NCI-H460 (cell line): ENCODE results near the gene LDLRAD4. TPM values are rescaled to one million over a fixed set of nuclear protein-coding genes. Genes with fewer than 3 reads are reported as not detected.

Experiments used
- DNase-seq: peaks from one replicate; pipeline ENCODE4 v3.0.0-alpha.2; 2016; ENCODE audit warnings: low read depth; ENCODE audit errors: extremely low read depth
- total RNA-seq: library from RNA; depleted of rRNA; stranded (reverse); fragments of >200 nt; shearing (Covaris generic); gene quantifications from 2 replicates; pipeline ENCODE4 v1.2.3, GENCODE V29; 2014

Gene LDLRAD4
- total RNA-seq, 1 experiment from 2014 or later: not detected

- no peak for DNase-seq
Observed at GRCh38 chr18:13226533-13227144, 8.1 kb downstream of the LDLRAD4 start.

- DNase-seq: no peak
Observed at GRCh38 chr18:13227910-13228309, 9.3 kb downstream of the LDLRAD4 start.

GRCh38 chr18:13229001-13229671 is 10.6 kb downstream of the LDLRAD4 start:
- DNase-seq: no peak

- DNase-seq: no peak
Observed at GRCh38 chr18:13231151-13231550, 12.6 kb downstream of the LDLRAD4 start.

GRCh38 chr18:13232086-13232917 is 13.7 kb downstream of the LDLRAD4 start:
- DNase-seq: no peak

- no peak for DNase-seq
Observed at GRCh38 chr18:13232971-13233786, 14.6 kb downstream of the LDLRAD4 start.

GRCh38 chr18:13233787-13234783 is 15.5 kb downstream of the LDLRAD4 start:
- no peak for DNase-seq

GRCh38 chr18:13235421-13235831 is 16.9 kb downstream of the LDLRAD4 start:
- DNase-seq: no peak

- no peak for DNase-seq
Observed at GRCh38 chr18:13235981-13236380, 17.4 kb downstream of the LDLRAD4 start.

GRCh38 chr18:13236411-13236810 is 17.9 kb downstream of the LDLRAD4 start:
- DNase-seq: no peak

- DNase-seq: no peak
Observed at GRCh38 chr18:13237073-13237472, 18.5 kb downstream of the LDLRAD4 start.

GRCh38 chr18:13237641-13238040 is 19.1 kb downstream of the LDLRAD4 start:
- no peak for DNase-seq

- no peak for DNase-seq
Observed at GRCh38 chr18:13239171-13239956, 20.8 kb downstream of the LDLRAD4 start.

- no peak for DNase-seq
Observed at GRCh38 chr18:13240060-13240725, 21.6 kb downstream of the LDLRAD4 start.

GRCh38 chr18:13241083-13241892 is 22.7 kb downstream of the LDLRAD4 start:
- no peak for DNase-seq

GRCh38 chr18:13241893-13242175 is 23.3 kb downstream of the LDLRAD4 start:
- no peak for DNase-seq

GRCh38 chr18:13242797-13243196 is 24.2 kb downstream of the LDLRAD4 start:
- DNase-seq: no peak

- DNase-seq: no peak
Observed at GRCh38 chr18:13243363-13243762, 24.8 kb downstream of the LDLRAD4 start.
